ENCODE measurements around the gene TMEM131L.

TMEM131L gene

DNA sequence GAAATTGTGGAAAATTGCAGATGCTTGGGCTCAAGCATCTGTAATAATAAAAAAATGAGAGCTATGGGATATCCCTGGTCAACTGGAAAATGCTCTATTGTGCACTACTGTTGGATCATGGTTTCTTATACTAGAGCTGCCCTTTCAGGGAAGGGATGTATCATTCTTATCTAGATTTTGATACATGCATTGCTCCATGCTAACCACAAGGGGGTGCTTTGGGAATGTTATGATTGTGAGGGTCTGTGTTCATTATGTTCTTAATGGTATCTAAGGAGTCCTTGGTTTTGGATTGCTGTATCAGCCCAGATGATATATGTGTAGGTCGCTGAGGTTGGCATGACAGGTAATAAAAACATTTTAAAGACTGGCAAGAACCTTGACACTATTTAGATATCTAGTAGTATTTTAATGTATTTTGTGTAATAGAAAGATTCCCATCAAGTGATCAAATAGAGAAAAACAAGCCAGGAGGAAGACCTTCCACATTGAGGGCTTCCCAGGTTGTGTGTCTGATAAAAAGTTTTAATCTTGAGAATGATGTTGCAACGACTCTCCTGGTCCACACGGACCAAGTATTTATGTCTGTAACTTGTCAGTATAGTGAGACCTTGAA lies 168.7 kb downstream of the TMEM131L start:
- DNase-seq = peak; percentile 63

DNA sequence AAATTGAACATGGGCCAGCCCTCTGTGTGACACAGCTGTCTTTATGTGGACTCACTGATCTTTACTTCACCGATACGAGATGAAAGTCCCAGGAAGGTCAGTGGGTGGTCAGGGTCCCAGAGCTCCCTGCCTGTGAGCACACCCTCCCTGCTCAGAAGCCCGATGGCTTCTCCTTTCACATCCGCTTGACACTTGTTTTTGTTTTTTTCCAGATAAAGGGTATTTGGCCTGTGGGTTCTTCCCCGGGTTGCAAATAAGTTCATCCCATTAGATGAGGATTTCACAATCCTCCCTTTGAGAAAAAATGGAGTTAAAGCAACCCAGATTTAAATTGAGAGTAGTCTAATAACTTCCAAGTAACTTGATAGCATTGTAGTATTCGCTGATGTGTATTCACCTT lies 169.7 kb downstream of the TMEM131L start:
- no peak for DNase-seq

- DNase-seq = no peak
Observed at GRCh38 chr4:153637201-153637600, 171.0 kb downstream of the TMEM131L start.

DNA sequence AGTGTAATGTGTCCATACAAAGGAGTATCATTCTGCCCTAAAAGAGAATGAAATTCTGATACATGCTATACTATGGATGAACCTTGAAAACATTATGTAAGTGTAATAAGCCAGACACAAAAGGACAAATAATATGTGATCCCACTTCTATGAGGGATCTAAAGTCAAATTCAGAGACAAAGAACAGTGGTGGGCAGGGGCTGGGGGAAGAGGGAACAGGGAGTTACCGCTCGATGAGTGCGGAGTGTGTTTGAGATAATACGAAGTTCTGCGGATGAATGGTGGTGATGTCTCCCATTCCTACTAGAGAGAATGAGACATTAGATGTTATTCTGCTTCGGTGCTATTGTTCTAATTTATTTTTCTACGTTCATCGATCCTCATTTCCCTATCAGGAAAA lies 171.9 kb downstream of the TMEM131L start:
- no peak for DNase-seq

GRCh38 chr4:153638999-153639398 lies 172.8 kb downstream of the TMEM131L start:
- no peak for DNase-seq

- DNase-seq = no peak
Observed at GRCh38 chr4:153639833-153640802, 174.0 kb downstream of the TMEM131L start.

DNA sequence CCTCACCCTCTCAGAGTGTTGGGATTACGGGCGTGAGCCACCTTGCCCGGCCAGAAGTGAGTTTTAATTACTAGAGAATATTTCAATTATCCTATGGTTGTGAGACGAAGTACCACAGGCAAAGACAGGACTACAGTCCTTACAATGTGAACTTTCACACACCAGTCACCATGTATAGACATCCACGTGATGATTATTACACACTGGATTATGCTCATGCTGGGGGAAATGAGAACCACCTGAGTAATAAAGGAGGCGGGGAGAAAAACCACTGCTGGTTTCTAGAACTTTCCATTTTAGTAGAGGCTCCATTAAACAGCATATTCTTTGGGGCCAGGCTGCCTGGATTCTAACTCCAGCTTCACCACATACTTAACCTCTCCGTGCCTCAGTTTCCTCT lies 175.4 kb downstream of the TMEM131L start:
- DNase-seq = no peak

- peak; percentile 89 for DNase-seq
Observed at GRCh38 chr4:153643406-153644383, 177.5 kb downstream of the TMEM131L start.

- peak; percentile 35 for DNase-seq
Observed at GRCh38 chr4:153645183-153645582, 179.0 kb downstream of the TMEM131L start.

DNA sequence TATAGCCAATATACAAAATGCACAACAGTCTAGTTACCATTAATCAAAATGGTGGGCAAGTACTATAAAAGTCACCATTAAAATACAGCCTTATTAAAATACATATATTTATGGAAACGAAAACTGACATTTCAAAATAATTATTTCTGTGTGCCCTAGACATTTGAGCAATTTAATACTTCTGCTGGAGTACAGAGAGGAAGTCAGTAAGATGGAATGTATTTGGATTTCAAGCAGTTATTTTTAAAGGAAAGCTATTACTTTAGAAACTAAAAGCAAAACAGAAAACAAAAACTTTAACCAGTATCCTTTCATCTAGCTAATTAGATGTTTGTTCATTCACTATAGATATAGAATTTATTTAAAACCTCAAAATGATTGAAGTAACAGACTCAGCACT lies 180.1 kb downstream of the TMEM131L start:
- DNase-seq = no peak

DNA sequence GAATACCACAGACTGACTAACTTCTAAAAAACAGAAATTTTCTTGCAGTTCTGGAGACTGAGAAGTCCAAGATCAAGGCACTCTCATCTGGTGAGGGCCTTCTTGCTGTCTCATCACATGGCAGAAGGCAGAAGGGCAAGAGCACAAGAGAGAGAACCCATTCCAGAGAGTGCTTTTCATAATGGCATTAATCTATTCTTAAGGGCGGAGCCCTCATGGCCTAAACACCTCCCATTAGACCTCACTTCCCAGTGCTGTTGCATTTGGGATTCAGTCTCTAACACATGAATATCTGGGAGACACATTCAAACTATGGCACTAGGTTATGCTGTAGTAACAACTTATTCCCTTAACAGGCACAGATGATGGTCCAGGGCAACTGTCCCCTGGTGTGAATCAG lies 180.8 kb downstream of the TMEM131L start:
- DNase-seq = no peak

GRCh38 chr4:153647975-153648374 lies 181.8 kb downstream of the TMEM131L start:
- DNase-seq = no peak

DNA sequence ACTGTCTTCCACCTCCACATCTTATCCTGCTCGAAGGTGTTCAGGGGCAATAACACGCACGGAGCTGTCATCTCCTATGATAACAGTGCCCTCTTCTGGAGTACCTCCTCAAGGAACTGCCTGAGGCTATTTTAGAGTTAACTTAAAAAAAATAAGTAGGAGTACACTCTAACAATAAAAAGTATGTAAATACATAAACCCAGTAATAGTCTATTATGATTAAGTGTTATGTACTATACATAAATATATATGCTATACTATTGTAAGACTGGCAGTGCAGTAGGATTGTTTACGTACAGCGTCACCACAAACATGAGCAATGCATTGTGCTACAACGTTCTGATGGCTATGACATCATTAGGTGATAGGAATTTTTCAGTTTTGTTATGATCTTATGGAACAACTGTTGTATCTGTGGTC lies 183.4 kb downstream of the TMEM131L start:
- peak; percentile 55 for DNase-seq

GRCh38 chr4:153651116-153651515 lies 185.0 kb downstream of the TMEM131L start:
- DNase-seq = peak; percentile 17

- DNase-seq = peak; percentile 81
Observed at GRCh38 chr4:153651587-153651986, 185.4 kb downstream of the TMEM131L start.

GRCh38 chr4:153652051-153652784 lies 186.1 kb downstream of the TMEM131L start:
- no peak for DNase-seq

- no peak for DNase-seq
Observed at GRCh38 chr4:153655002-153655541, 188.9 kb downstream of the TMEM131L start.

DNA sequence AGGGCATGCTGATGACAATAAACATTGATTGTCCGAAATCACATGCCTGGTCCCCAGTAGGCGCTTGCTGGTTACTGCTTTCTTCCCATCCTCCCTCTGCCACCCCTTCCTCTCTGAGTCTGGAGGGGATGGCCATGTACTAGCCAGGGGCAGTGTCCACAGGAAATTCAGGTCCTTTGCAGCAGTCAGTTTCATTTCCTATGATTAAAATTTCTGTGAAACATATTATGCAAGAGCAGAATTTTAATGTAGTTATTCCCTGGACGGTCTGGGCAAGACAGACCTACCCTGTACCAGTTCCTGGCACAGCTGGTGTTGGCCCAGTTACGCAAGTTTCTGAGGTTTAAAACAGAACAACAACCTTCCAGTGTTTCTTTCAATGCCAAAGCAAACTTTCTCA lies 189.8 kb downstream of the TMEM131L start:
- peak; percentile 53 for DNase-seq

DNA sequence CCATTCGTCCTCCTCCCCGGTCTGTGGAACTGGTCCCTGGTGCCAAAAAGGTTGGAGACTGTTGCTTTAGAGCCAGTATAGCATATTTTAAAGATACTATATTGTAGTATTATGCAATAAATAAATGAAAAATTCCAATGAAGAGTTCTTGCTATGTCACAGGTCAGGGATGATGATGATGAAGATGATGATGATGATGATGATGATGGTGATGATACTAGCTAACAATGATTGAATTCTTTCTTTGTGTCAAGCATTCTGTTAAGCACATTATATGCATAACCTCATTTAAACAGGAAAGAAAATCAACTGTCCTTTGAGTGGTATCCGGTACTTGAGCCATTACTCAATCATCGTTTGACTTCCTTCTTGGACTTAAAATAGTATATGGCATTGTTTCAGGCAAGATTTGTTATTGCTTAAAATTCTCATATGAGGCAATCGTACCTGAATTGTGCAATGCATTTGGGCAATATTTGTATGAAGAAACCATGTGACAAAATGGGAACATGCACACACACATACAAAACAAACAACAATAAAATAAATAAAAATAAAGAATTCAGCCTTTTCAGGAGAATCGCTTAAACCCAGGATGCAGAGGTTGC lies 195.2 kb downstream of the TMEM131L start:
- DNase-seq = peak; percentile 78

DNA sequence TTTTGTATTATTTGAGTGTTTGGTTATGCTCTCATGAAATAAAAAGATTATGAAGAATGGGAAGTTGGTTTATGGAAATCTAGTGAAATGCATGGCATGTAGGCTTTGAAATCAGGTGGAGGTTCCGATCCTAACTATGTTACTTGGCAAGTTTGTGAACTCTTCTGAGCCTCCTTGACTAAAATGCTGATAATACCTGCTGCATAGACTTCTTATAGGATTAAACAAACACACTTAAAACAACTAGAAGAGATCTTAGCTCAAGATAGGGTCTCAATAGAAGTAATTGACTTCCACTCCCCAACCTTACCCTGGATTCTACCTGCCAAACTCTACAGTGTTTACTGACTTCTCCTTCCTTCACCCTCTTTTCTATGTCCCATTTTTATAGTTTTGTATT lies 195.7 kb downstream of the TMEM131L start:
- no peak for DNase-seq

DNA sequence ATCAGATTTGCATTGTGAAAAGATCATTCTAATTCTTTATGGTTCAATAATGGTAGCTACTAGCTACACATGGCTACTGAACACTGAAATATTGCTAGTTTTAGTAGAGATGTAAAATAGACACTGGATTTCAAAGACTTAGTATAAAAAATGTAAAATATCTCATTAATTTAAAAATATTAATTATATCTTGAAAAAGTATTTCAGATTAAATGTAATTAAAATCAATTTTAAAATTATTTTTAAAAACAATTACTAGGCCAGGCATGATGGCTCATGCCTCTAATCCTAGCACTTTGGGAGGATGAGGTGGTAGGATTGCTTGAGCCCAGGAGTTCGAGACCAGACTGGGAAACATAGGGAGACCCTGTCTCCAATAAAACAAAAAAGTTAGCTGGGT lies 197.5 kb downstream of the TMEM131L start:
- no peak for DNase-seq
